Lower leg skin (tissue), 3 donors: Measurements from ENCODE around the gene PTPRT.

Source experiments
- CTCF ChIP-seq, 3 donors: fragments of 450-650 bp; IDR thresholded peaks; one replicate each; pipeline ENCODE4 v1.5.1; 2016; ENCODE audit warnings: antibody characterized with exemption in 3 of 3, mild to moderate bottlenecking in 3 of 3, moderate library complexity in 2 of 3
- POLR2A ChIP-seq, 2 donors: fragments of 450-650 bp; IDR thresholded peaks; one replicate each; pipeline ENCODE4 v1.6.1; 2016 to 2017; ENCODE audit warnings: antibody characterized with exemption in 2 of 2, mild to moderate bottlenecking in 1 of 2, moderate library complexity in 1 of 2

- TF ChIP-seq CTCF (IDR thresholded peaks at IDR 0.05) (no peak), POLR2A (IDR thresholded peaks at IDR 0.05) (no peak)
These were observed 1079.4 kb downstream of the PTPRT start for GRCh38 chr20:42110301-42110700.
